Aortic smooth muscle cell (primary cell): Measurements from ENCODE around the gene CALHM5. TPM values are rescaled to one million over a fixed set of nuclear protein-coding genes. Genes with fewer than 3 reads are reported as not detected.

ENCODE experiments used
- total RNA-seq: library from RNA; depleted of rRNA; stranded (reverse); fragments of >200 nt; gene quantifications from 2 replicates; pipeline ENCODE4 v1.2.3, GENCODE V29; 2014

The CALHM5 gene, protein sequence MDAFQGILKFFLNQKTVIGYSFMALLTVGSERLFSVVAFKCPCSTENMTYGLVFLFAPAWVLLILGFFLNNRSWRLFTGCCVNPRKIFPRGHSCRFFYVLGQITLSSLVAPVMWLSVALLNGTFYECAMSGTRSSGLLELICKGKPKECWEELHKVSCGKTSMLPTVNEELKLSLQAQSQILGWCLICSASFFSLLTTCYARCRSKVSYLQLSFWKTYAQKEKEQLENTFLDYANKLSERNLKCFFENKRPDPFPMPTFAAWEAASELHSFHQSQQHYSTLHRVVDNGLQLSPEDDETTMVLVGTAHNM
- total RNA-seq: 11.0 and 11.8 TPM in 2 replicates

DNA sequence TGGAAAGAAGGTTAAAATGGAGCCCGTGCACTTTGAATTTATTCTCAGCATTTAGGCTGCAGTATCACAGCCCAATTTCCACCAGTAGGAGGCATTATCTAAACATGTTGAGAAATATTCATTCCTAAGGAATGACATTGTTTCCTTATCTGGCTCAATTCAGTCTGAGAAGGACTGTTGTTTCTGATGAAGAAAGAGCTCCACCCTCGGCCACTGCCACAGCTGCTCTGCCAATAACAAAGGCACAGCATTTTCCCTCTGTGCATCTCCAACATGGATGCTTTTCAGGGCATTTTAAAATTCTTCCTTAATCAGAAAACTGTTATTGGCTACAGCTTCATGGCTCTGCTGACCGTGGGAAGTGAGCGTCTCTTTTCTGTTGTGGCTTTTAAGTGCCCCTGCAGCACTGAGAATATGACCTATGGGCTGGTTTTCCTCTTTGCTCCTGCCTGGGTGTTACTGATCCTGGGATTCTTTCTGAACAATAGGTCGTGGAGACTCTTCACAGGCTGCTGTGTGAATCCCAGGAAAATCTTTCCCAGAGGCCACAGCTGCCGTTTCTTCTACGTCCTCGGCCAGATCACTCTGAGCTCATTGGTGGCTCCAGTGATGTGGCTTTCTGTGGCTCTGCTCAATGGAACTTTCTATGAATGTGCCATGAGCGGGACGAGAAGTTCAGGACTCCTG lies at the start of gene CALHM5:
CALHM5 (plus strand) TSS at position 216 of the 687 bp plus-strand sequence; CDS start at position 274, 58 bp downstream.

DNA sequence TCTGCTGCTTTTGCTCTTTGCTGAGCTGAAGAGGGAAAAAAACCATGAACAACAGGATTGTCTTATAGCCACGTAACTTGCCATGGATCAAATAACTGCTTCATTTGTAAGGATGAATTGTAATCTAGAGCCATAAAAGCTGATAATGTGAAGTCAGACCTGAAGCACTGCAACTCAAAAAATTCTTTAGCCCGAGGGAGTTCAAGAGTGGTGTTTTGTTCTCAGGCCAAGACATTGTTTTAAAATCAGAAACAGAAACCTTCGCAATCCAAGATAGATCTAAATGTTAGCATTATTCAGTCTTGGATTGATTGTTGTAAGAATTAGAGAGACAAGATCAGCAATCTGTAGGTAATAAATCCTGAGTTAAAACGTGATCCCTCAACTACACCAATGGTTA lies 34.2 kb downstream of the CALHM5 start, which contains the start of gene TRAPPC3L:
TRAPPC3L (minus strand) TSS at position 34 of the 400 bp plus-strand sequence. CDS start 170 bp downstream, outside the sequence.

DNA sequence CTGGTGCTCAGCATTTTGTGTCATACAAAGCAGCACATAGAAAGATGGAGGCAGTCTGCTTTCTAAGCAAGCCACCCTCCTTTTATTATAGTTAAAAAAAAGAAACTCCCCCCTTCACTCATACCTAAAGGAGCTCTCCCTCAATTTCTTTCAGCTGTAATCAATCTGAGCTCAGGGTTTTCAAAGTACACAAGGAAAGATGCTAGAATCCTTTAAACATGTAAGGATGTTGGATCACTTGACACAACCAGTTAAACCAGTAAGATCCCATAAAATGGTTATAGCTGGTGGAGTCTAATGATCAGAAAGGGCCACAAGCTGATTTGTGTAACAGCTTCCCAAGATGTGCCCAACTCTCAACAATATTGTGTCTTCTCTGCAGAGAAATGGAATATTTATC lies 42.0 kb downstream of the CALHM5 start, which contains the start of gene CALHM4:
CALHM4 (plus strand) TSS at position 301 of the 400 bp plus-strand sequence; CDS start at position 344, 43 bp downstream.

DNA sequence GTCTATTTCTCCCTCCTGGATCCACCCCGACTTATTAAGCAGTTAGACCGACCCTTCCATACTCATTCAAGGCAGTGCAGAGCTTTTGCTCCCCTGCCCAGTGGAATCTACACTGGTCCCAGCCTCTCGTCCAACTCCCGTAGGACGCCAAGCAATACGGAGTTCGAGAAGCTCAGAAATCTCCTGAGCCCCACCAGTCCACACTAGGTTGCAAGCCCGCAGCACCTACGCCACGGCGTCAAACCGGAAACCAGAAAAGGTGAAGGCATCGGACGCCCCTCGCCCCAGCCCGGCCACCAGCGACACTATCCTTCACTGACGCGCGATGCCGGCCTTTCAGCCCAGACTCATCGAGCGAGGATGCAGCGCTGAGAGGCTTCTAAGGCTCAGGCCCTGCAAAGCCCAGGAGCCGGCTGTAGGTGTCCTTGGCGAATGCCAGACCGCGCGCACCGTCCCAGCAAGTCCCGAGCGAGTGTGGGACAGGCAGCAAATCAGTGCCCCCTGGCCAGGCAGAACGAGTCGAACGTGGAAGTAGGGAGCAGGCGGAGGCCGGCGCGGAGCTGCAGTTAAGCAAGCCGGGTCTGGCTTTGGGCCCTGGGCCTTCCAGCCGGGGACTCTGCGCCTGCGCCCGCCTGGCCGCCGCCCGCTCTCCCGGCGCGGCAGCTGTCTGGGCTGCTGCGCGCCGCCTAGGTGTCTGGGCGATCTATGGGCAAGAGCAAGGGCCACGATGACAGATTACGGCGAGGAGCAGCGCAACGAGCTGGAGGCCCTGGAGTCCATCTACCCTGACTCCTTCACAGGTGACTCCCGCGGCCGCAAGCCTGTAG lies 59.6 kb downstream of the CALHM5 start, which contains the start of gene RWDD1:
RWDD1 (plus strand) TSS at position 649 of the 827 bp plus-strand sequence; CDS start at position 728, 79 bp downstream.

Other genes starting within 250 kb of the CALHM5 start
- gene TSPYL1, start 231.7 kb upstream of the CALHM5 start, total RNA-seq: 110 and 129 TPM in 2 replicates
- gene DSE, start 140.7 kb upstream of the CALHM5 start, total RNA-seq: 37.9 and 42.8 TPM in 2 replicates
- gene CALHM6, start 50.3 kb upstream of the CALHM5 start, total RNA-seq: 0.26 and 0.31 TPM in 2 replicates
- gene TRAPPC3L, start 34.0 kb downstream of the CALHM5 start, total RNA-seq: 0.12 and 0.13 TPM in 2 replicates
- gene CALHM4, start 42.1 kb downstream of the CALHM5 start, total RNA-seq: not detected in 2 replicates
- gene RWDD1, start 59.9 kb downstream of the CALHM5 start, total RNA-seq: 18.9 and 31.5 TPM in 2 replicates
- 0.13 and 0.19 TPM in 2 replicates for gene RSPH4A, start 104.8 kb downstream of the CALHM5 start, total RNA-seq
- 11.4 and 13.9 TPM in 2 replicates for gene ZUP1, start 157.1 kb downstream of the CALHM5 start, total RNA-seq
- 8.5 and 9.1 TPM in 2 replicates for gene KPNA5, start 169.6 kb downstream of the CALHM5 start, total RNA-seq